Suprapubic skin (tissue), 3 donors: ENCODE results near the gene ABCA6.
"Not testable (repeated sequence)": the region's sequence is repeated elsewhere in the genome, so short reads cannot be mapped to it uniquely, and the experiment has no call there.

Experiments
- EP300 ChIP-seq: sonication (generic); formaldehyde crosslinking; IDR thresholded peaks from one replicate; pipeline ENCODE4 v1.6.1; 2017; ENCODE audit warnings: antibody characterized with exemption
- POLR2A ChIP-seq, 2 donors: fragments of 450-650 bp; IDR thresholded peaks; one replicate each; pipeline ENCODE4 v1.6.1; 2017; ENCODE audit warnings: antibody characterized with exemption in 2 of 2, mild to moderate bottlenecking in 2 of 2, moderate library complexity in 2 of 2
- TF ChIP-seq, protein P1 (sequence below), 2 donors: fragments of 200-600 bp in 1 of 2; fragments of 450-650 bp in 1 of 2; sonication (generic) in 1 of 2; IDR thresholded peaks; one replicate each; pipeline ENCODE4 v1.5.1; 2016 to 2019; ENCODE audit warnings: antibody characterized with exemption in 2 of 2, mild to moderate bottlenecking in 1 of 2, moderate library complexity in 1 of 2

DNA sequence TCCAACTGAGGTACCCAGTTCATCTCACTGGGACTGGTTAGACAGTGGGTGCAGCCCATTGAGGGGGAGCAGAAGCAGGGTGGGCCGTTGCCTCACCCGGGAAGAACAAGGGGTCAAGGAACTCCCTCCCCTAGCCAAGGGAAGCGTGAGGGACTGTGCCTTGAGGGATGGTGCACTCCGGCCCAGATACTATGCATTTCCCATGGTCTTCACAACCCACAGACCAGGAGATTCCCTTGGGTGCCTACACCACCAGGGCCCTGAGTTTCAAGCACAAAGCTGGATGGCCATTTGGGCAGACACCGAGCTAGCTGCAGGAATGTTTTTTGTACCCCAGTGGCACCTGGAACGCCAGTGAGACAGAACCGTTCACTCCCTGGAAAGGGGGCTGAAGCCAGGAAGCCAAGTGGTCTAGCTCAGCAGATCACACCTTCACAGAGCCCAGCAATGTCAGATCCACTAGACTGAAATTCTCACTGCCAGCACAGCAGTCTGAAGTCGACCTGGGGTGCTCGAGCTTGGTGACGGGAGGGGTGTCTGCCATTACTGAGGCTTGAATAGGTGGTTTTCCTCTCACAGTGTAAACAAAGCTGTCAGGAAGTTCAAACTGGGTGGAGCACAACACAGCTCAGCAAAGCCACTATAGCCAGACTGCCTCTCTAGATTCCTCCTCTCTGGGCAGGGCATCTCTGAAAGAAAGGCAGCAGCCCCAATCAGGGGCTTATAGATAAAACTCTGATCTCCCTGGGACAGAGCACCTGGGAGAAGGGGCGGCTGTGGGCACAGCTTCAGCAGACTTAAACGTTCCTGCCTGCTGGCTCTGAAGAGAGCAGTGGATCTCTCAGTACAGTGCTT lies 71.1 kb downstream of the ABCA6 start:
- TF ChIP-seq, protein P1, sequence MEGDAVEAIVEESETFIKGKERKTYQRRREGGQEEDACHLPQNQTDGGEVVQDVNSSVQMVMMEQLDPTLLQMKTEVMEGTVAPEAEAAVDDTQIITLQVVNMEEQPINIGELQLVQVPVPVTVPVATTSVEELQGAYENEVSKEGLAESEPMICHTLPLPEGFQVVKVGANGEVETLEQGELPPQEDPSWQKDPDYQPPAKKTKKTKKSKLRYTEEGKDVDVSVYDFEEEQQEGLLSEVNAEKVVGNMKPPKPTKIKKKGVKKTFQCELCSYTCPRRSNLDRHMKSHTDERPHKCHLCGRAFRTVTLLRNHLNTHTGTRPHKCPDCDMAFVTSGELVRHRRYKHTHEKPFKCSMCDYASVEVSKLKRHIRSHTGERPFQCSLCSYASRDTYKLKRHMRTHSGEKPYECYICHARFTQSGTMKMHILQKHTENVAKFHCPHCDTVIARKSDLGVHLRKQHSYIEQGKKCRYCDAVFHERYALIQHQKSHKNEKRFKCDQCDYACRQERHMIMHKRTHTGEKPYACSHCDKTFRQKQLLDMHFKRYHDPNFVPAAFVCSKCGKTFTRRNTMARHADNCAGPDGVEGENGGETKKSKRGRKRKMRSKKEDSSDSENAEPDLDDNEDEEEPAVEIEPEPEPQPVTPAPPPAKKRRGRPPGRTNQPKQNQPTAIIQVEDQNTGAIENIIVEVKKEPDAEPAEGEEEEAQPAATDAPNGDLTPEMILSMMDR (IDR thresholded peaks at IDR 0.05) = not testable (repeated sequence)
- not testable (repeated sequence) for TF ChIP-seq EP300; POLR2A (IDR thresholded peaks at IDR 0.05)
